HG02763 (cell line): ENCODE measurements around the gene ARHGAP15.

ENCODE experiments used
- ATAC-seq: cut with Tn5 transposase; IDR thresholded peaks from one replicate; pipeline ENCODE4 v1.9.1; 2021; ENCODE audit warnings: mild to moderate bottlenecking, moderate library complexity; ENCODE audit not compliant: unreplicated experiment

Gene ARHGAP15

DNA sequence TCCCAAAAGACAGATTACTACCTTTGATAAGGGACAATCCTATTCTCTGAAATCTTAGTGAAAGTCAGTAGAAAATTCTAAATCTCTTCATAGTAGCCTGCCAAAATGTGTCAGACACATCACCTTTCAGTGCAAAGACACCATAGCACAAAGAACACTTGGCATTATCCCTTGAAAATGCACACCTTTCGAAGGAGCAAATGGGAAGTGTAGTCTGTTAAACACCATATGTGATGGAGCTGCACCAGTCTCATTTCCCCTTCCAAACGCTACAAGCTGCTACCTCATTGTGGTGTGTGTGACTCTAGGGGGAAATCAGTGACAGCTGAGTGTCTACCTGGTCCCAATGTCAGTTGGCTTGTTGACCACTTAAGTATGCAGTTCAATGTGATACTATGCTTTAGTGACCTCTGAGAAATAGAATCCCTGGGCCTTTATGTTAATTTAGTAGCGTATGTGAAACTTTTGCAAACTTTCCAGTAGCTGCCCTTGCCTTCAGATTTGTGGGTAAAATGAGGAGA lies 551.7 kb downstream of the ARHGAP15 start:
- no peak for ATAC-seq

DNA sequence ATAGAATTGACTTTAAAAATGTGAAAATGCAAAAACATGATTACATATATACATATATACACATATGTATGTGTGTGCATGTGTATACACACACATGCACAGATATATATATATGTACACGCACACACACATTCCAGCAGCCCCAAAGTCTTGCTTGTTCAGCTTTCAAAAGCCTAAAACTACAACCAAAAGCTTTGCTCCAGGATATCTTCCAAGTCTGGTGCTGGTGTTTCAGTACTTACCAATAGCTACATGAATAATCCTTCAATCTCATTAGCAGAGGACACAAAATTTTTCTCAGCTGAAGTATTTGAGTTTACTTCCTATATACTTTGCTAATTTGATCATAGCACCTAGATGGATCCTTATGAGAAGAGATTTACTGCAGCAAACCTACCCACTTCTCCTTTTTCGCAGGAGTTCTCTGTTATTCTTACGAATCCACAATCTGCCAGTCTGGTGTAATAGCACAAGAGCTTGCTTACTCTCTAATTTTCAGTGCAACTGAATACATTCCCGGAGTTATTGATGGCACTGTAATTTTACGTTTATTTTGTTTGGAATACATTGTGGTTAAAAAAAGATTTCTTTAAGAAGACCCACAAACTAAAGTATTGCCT lies 553.3 kb downstream of the ARHGAP15 start:
- no peak for ATAC-seq

DNA sequence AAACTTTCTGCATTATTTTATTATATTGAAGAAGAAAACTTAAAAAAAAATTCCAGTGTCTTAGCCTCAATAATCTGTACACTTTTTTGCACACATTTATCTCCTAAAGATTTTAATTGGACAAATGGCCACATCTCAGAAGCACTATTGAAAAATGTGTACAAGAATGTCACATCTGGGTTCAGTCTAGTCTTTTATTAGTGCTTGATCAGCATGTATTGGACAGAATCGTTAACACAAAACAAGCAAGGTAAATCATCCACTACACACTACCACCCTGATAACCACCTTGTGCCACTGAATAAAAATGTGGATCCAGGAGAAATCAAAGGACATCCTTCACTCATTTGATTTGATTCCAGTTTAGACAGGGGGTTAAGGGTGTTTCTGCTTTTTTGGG lies 554.8 kb downstream of the ARHGAP15 start:
- no peak for ATAC-seq

DNA sequence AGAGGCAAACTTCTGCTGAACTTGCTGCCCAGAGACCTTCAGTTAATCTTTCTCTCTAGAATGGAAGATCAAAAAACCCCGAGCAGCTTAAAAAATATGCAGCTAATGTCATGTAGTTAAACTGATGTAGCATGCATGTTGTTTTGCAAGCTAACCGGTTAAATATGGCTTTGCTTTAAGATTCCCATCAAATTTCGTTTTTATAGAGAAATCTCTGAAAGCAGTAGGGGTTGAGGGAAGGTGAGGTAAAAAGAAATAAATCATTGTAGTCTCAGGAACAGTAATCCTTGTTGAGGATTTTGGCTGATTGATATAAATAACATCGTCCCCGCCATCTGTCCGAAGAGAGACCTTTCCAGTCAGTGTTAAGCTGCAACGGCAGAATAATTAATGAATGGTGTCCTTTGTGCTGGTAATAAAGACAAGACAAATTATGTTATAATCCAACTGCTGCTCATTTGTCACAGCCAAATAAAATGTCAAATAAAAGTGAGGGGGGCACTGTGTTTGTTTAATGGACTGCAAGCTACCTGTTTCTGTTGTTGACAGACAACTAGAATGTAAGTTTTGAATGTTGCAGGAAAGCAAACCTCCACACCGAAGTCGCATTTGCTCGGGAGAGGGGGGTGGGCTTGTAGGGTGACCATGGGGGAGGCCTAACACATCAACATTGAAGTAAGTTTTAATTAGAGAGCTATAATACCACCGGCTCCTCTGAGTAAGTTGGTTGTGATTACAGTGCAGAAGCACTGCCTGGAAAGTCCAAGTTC lies 555.5 kb downstream of the ARHGAP15 start:
- ATAC-seq: no peak

DNA sequence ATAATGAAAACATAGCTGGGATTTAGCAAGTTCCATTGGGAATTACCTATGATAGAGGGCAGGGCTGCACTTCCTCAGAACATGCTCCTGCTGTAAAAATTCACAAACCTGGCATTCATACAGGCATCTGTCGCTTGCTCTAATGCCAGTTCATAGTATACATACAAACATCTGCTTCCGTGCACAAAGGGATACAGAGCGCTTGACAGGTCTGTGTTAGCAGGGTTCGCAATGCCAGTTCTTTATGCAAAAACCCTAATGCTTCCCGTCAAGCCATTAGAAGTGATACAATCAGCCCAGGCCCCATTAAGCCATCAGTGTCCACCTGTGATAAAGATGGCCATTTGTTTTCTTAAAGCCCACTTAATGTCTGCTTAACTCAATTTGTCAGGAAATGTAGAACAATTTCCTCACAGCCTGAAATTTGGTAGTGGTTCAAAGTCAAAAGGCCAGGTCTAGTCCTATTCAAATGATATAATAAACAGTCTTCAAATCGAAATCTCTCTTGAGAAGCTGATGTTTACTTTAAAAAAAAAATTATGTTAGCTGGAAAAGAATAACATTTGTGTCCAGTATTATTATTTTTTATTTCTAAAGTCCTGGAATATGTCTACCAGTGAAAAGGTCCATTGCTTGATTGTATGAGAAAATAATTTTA lies 556.3 kb downstream of the ARHGAP15 start:
- ATAC-seq: no peak

DNA sequence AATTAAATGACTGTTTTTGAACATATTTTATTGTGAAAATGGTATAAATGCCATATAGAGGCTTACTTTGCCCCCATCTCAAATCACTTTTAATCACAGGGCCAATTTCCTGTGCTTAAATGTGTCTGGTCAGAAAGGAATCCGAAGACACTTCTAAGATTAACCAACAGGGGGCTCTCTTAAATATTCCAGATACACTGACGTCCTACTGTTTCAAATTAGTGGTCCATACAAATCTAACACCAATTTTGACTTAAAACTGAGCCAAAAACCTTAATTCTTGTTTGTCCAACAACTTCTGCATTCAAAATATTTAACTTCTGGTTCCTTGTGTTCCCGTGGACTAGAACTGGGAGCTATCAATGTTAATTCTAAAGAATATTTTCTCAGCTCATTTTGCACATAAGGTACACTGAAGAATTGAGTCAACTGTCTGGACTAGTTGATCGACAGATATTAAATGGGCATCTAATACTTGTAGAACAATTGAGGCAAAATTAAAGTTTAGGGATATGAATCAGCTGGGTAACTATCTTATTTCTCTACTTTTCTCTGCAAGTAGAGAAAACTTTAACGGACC lies 557.5 kb downstream of the ARHGAP15 start:
- no peak for ATAC-seq

DNA sequence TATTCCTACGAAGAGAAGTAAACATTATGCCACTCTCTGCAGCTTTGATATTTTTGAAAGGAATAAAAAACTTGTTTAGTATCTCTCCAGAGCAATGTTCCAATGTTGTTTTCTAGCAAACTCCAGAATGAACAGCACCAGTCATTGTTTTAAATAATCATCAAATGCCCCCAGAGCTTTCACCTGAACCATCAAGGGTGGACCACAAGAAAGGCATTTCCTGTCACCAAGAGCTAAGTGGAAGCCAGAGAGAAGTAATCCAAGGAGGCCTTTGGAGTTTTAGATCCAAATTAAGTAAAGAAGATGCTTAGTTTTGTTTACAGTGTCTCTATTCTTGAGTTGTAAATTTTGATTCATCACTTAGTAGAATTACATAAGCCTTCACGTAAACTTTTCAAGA lies 559.0 kb downstream of the ARHGAP15 start:
- ATAC-seq: no peak

DNA sequence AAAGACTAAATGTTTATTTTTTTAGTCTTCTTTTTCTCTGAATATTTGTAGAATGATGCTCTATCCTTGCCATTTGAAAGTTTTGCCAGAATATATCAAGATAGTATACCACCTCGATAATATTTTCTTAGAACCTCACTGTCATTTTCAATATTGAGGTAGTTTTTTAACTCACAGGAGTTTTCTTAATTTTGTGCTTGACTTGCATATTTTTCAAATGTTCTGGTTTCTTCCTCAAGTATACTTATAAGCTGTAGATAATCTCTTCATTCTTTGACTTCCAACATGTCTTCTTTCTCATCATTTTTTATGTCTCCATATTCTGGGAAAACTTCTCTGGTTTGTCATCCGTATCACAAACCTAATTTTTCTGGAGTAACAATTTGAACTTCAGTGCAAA lies 559.6 kb downstream of the ARHGAP15 start:
- no peak for ATAC-seq

DNA sequence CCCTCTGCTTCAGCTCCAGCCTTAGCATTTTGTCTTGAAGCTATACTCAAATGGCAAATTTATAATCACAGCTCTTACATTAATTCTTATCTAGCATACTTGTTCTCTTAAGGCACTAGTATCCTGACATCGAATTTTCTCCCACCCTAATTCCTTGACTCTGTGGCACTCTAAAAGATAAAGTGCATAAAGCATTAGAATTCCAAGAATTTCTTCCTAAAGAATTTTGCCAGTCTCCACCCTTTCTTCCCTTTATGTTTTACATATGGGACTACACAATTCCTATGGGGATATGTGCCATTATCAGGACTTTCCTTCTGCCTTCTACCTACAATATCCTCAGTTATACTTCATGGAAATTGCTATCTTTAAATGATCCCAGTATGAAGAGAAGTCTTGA lies 560.3 kb downstream of the ARHGAP15 start:
- no peak for ATAC-seq

DNA sequence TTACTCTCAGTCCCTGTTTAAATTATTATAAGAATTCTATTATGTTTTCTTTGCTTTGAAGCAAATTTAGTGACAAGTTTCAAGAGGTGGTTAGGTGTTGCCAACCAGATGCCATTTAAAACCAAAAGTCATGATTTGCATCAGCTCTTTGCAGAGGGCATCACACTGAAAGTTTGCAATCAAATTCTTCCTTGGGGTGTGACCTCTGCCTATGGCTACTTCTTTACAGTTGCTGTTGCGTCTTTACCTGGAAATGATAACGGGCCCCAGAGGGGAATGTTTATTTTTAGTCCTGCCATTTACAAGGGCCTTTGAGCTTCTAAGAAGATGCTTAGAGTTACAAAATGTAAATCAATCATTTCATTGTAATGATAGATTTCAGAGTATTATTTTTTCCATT lies 561.0 kb downstream of the ARHGAP15 start:
- ATAC-seq: no peak

DNA sequence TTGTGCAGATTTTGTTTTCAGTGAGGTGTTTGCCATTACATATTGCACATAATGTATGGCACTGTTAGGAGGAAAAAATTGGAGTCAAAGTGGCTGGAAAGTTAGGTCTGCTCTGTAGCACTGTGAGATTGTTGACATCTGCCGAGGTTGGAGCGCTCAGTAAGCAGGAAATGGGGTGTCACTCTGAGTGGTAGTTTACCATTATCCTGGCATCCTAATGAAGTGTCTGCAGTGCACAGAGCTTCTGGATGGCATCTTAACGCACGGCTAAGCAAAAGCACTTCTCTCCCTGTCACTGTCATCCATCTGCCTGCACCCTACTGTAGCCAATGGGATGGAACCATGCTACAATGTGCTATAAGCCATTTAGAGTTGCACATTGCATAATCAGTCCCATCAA lies 561.9 kb downstream of the ARHGAP15 start:
- ATAC-seq: no peak

DNA sequence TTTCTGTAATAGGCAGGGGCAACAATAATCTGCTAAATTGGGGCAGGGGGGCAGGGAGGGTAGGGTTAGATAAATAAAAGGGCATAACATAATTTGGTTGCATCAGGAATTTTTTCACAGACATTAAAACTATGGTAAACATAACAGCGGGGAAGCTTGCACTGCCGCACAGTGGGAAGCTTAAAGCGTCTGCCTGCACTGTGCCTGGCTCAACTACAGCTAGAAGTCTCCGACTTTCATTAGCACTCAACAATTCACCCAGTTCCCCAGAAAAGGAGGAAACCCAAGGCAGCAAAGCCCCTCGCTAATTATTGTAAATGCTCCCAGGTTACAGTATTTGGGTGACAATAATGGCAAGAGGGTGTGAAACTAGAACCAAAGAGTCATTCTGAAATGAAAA lies 562.9 kb downstream of the ARHGAP15 start:
- ATAC-seq: no peak

DNA sequence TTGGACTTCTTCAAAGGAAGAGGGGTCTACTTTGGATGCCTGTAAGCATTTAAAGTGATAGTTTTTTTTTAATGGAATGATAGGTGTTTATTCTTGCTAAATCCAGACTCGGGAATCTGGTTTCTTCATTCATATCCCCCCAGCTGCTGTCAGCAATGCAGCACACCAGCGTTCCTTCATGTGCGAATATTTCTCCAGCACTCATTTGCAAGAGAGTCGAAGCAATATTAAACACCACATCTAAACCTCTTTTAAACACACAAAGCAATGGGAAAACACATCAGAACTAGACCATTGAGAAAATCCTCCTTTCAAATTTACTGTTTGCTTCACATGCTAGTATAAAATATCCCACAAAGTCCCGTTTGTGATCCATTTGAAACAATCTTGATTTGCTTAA lies 563.7 kb downstream of the ARHGAP15 start:
- ATAC-seq: no peak

DNA sequence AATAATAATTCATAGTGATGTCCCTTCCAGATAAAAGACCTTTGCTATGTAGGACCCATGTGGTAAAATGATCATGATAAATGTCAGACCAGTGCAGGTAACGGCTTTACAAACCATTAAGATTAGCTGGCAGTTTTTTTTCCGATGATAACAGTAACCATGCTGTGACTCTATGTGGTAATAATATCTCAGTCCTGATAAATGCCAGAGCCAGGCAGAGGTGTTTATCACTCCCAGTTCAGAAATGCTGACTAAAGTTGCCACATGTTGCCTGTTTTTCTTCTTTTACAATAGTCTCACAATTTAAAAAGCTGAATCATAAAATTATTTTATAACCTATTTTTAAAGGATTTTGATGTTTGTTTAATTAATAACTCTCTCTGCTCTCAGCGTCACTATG lies 565.1 kb downstream of the ARHGAP15 start:
- no peak for ATAC-seq

DNA sequence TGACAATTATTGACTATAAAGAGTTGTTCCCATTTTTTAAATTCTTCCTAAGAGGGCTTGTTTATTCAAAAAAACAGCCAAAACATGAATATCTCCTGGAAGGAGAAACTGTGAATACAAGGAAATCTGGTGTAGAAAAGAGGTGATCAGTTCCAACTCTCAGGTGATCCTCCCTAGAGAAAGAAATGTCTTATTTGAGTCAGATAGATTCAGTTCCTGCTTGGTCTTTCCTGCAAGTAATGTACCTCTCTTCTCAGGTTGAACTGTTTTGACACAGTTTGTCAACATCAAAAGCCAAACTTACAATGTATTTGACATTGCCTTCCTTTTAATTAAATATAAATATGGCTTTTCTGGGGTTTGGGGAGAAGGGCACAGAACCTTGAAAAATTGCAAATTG lies 567.4 kb downstream of the ARHGAP15 start:
- ATAC-seq: peak; percentile 65

DNA sequence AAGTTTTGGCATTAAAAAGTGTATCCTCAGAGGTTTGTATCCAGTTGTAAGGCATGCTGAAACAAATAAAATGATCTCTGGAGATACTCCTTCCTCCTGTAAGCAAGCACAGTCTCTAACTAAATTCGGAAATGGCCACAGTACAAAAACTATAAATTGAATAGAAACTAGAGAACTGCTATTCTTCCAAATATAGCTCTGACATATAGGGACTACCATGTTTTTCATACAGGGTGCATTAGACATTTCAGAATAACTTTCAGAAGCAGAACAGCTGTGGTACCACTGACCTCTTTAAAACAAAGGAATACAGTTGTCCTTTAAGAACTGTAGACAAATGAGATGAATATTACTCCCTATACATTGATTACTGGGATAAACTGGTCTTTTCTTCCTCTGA lies 568.5 kb downstream of the ARHGAP15 start:
- peak; percentile 47 for ATAC-seq

DNA sequence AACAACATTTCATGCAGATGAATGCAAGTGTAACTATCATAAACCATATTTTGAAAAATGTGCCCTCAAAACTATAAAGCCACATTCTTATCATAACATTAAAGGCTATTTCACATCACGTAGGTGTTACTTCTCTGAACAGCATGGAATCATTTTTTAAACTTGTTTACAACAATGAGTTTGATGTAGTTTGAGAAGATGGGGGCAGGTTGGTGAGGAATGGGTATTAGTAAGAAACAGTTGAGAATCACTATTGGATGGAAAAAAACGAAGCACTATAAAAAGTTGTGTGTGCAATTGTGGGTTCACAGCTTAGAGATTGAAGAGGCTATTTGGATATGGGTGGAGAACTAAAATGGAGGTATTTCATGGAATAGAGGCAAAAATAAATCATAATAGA lies 569.1 kb downstream of the ARHGAP15 start:
- ATAC-seq: no peak

DNA sequence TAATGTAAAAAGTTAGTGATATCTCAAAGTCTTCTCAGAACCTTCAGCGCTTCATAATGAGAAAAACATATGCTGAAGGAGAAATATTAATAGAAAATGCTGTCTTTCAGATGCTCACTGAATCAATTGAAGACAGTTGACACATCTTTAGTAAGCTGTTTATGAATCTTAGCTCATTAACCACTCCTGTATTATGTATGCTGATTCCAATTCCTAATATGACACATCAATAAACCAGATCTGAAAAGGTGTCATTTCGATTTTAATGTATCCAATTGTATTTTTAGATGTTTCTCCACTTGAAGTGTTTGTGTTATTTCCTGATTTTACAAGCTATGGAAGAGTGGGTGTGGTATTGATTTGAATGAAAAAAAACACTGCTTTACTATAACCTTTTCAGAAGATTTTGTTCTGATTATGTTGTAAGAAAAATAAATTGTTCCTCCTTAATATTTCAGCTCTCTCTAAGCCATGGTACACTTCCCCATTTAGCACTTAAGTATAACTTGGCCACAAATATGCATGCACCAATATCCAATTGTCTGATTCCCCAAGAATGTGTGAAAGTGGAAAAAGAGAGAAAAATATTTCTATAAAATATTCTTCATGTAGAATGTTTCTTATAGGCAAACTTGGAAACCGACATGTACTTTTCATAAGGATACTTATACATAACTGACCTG lies 569.8 kb downstream of the ARHGAP15 start:
- no peak for ATAC-seq

DNA sequence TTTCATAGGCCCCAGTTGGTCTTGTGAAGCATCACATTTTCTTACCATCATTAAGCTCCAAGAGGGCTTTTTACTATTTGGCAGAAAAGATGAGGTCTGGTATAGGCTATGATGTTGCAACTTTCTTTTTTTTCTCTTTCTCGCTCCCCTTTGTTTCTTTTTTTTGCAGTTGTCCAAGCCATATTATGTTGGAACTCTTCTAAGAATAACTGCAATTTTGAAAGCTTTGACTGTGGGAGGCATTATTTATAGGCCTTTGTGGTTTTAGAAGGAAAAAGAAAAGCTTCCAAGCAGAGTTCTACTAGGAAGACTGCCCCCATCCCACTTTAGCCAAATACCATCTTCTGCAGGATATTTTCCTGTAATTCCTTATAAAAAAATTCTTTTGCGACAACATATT lies 571.6 kb downstream of the ARHGAP15 start:
- no peak for ATAC-seq

DNA sequence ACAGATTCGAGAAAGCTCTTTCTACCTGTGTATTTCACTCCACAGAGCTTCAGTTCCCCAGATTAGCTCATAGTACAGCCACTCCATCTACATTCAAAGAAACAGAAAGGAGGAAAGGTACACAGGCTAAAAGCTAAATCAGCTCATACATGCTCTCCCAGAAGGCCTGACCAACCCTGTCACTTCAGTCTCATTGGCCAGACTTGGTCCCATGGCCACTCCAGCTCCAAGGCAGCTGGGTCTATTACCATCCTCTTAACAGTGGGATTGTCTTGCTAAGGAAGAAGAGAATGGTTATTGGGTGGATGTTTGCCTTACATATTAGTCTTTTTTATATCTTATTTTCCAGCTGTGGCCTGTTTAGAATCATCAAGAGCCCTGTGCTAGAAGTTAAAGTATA lies 572.6 kb downstream of the ARHGAP15 start:
- no peak for ATAC-seq

DNA sequence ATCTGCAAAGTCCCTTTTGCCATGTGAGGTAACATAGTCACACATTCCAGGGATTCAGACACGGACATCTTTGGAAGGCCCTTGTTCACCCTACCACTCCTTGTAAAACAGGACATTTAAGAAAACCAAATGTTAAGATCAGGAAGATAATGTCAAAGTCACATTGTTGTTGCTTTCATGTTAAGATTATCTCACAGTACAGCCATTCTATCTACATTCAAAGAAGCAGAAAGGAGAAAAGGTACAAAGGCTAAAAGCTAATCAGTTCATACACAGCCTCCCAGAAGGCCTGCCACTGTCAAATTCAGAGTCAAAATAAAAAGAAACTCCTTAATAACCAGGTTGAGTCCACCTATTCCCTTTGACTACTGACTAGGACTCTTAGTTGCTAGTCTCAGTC lies 573.7 kb downstream of the ARHGAP15 start:
- no peak for ATAC-seq
